ENCODE results near the gene NPBWR2. TPM values are rescaled to one million over a fixed set of nuclear protein-coding genes. Genes with fewer than 3 reads are reported as not detected.
A peak's percentile ranks its signal among the peaks of the same experiment; 100 is the strongest.

NPBWR2 gene
- total RNA-seq, result not detected

- DNase-seq (ENCODE audit: low spot score), result peak; percentile 38
These were observed at the start of gene NPBWR2 for GRCh38 chr20:64106981-64107735. NPBWR2 (minus strand) TSS chr20:64107565; CDS start chr20:64106831, 734 bp downstream.

GRCh38 chr20:64156136-64156885, 48.9 kb upstream of the NPBWR2 start:
- peak; percentile 70 for DNase-seq (ENCODE audit: low spot score)

GRCh38 chr20:64155258-64156135, 48.1 kb upstream of the NPBWR2 start:
- no peak for DNase-seq (ENCODE audit: low spot score)

- no peak for DNase-seq (ENCODE audit: low spot score)
These were observed 47.4 kb upstream of the NPBWR2 start for GRCh38 chr20:64154590-64155257.

GRCh38 chr20:64153861-64154589, 46.7 kb upstream of the NPBWR2 start:
- DNase-seq (ENCODE audit: low spot score), result no peak

GRCh38 chr20:64153410-64153809, 46.0 kb upstream of the NPBWR2 start:
- DNase-seq (ENCODE audit: low spot score), result no peak

- no peak for DNase-seq (ENCODE audit: low spot score)
These were observed 45.5 kb upstream of the NPBWR2 start for GRCh38 chr20:64152906-64153305.

- no peak for DNase-seq (ENCODE audit: low spot score)
These were observed 44.5 kb upstream of the NPBWR2 start for GRCh38 chr20:64151633-64152530.

- no peak for DNase-seq (ENCODE audit: low spot score)
These were observed 43.6 kb upstream of the NPBWR2 start for GRCh38 chr20:64150756-64151632.

- no peak for DNase-seq (ENCODE audit: low spot score)
These were observed 42.6 kb upstream of the NPBWR2 start for GRCh38 chr20:64149809-64150560.

- DNase-seq (ENCODE audit: low spot score), result no peak
These were observed 41.8 kb upstream of the NPBWR2 start for GRCh38 chr20:64149141-64149540.

- DNase-seq (ENCODE audit: low spot score), result no peak
These were observed 41.2 kb upstream of the NPBWR2 start for GRCh38 chr20:64148581-64148980.

GRCh38 chr20:64146936-64147477, 39.6 kb upstream of the NPBWR2 start:
- no peak for DNase-seq (ENCODE audit: low spot score)

GRCh38 chr20:64146301-64146935, 39.1 kb upstream of the NPBWR2 start:
- no peak for DNase-seq (ENCODE audit: low spot score)

GRCh38 chr20:64145458-64146300, 38.3 kb upstream of the NPBWR2 start:
- DNase-seq (ENCODE audit: low spot score), result no peak
